K562 (cell line): ENCODE results near the gene BAG5. TPM values are rescaled to one million over a fixed set of nuclear protein-coding genes. Genes with fewer than 3 reads are reported as not detected.

ENCODE experiments used
- ADNP ChIP-seq: fragments of 200-800 bp; sonication (Bioruptor generic); IDR thresholded peaks from 2 replicates; pipeline ENCODE4 v1.6.1; 2016; ENCODE audit warnings: missing genetic modification characterization, missing compliant biosample characterization
- ARHGAP35 ChIP-seq: fragments of 450-650 bp; IDR thresholded peaks from 2 replicates; pipeline ENCODE4 v1.6.1; 2018; ENCODE audit not compliant: partially characterized antibody
- BRD9 ChIP-seq: fragments of 450-650 bp; IDR thresholded peaks from 2 replicates; pipeline ENCODE4 v1.6.1; 2018; ENCODE audit warnings: low read depth; ENCODE audit not compliant: partially characterized antibody
- EWSR1 ChIP-seq: fragments of 450-650 bp; IDR thresholded peaks from 2 replicates; pipeline ENCODE4 v1.6.1; 2018; ENCODE audit warnings: borderline replicate concordance, mild to moderate bottlenecking, low read depth, moderate library complexity; ENCODE audit not compliant: partially characterized antibody
- FOXP1 ChIP-seq: sonication (generic); formaldehyde crosslinking; IDR thresholded peaks from 2 replicates; pipeline ENCODE4 v1.8.0; 2022; ENCODE audit warnings: mild to moderate bottlenecking, missing genetic modification reagents
- ILF3 ChIP-seq: fragments of 450-650 bp; IDR thresholded peaks from 2 replicates; pipeline ENCODE4 v1.6.1; 2018; ENCODE audit warnings: antibody characterized with exemption, mild to moderate bottlenecking, moderate library complexity, borderline replicate concordance
- MNT ChIP-seq, 2 experiments: fragments of 450-650 bp; conservative IDR thresholded peaks; 2 replicates each; pipeline ENCODE4 v1.6.1; 2017; ENCODE audit warnings: mild to moderate bottlenecking in 2 of 2, moderate library complexity in 2 of 2
- MYNN ChIP-seq, 2 experiments: sonication (generic); formaldehyde crosslinking in 1 of 2; IDR thresholded peaks; 2 replicates each; pipeline versions ENCODE4 v1.5.0 to v1.6.1; 2016 to 2020; ENCODE audit warnings: antibody characterized with exemption in 1 of 2, missing genetic modification reagents in 1 of 2
- NCOA6 ChIP-seq: fragments of 450-650 bp; IDR thresholded peaks from 2 replicates; pipeline ENCODE4 v1.6.1; 2017; ENCODE audit warnings: mild to moderate bottlenecking
- POLR2G ChIP-seq: fragments of 200-400 bp; formaldehyde crosslinking; IDR thresholded peaks from 2 replicates; pipeline ENCODE4 v1.6.1; 2017; ENCODE audit warnings: low read depth, mild to moderate bottlenecking, antibody characterized with exemption, low read length, moderate library complexity
- RB1 ChIP-seq: fragments of 450-650 bp; IDR thresholded peaks from 2 replicates; pipeline ENCODE4 v1.6.1; 2017; ENCODE audit warnings: low read depth, mild to moderate bottlenecking
- RBFOX2 ChIP-seq: fragments of 200-400 bp; formaldehyde crosslinking; IDR thresholded peaks from 2 replicates; pipeline ENCODE4 v1.6.1; 2017; ENCODE audit warnings: low read depth, mild to moderate bottlenecking, low read length, moderate library complexity
- SIN3A ChIP-seq, 2 experiments: fragments of 150-350 bp in 1 of 2; IDR thresholded peaks; 2 replicates each; pipeline ENCODE4 v1.6.1; 2011 to 2016; ENCODE audit warnings: borderline replicate concordance in 2 of 2, low read depth in 2 of 2, low read length in 2 of 2, mild to moderate bottlenecking in 2 of 2, moderate library complexity in 2 of 2; ENCODE audit not compliant: control insufficient read depth in 1 of 2
- SREBF1 ChIP-seq: fragments of 150-350 bp; IDR thresholded peaks from 2 replicates; pipeline ENCODE4 v1.6.1; 2014; ENCODE audit warnings: antibody characterized with exemption, low read depth, low read length, borderline replicate concordance
- ZFX ChIP-seq: sonication (generic); formaldehyde crosslinking; IDR thresholded peaks from 2 replicates; pipeline ENCODE4 v1.8.0; 2022; ENCODE audit warnings: mild to moderate bottlenecking, missing genetic modification reagents, moderate library complexity
- ZNF146 ChIP-seq: IDR thresholded peaks from one replicate; pipeline ENCODE4 v1.6.1; 2018; ENCODE audit warnings: missing compliant biosample characterization; ENCODE audit not compliant: unreplicated experiment
- ZNF224 ChIP-seq: sonication (generic); formaldehyde crosslinking; IDR thresholded peaks from 2 replicates; pipeline ENCODE4 v1.8.0; 2022; ENCODE audit warnings: mild to moderate bottlenecking, missing genetic modification reagents
- polyA plus RNA-seq, 8 experiments: library from polyadenylated mRNA; depleted of rRNA in 4 of 8; stranded (reverse) in 5 of 8; unstranded in 3 of 8; fragments of >200 nt; fragmentation: Nextera tagmentation in 2 of 8; fragmentation: Illumina TruSeq in 1 of 8; extraction: Ambion mirVana in 2 of 8; extraction: Trizol in 1 of 8; gene quantifications; 2 replicates each; pipeline versions ENCODE4 v1.2.1 to v1.2.3, GENCODE V29; 2011 to 2014; ENCODE audit warnings: inconsistent platforms in 1 of 8, missing spikeins in 1 of 8
- total RNA-seq, 7 experiments: library from RNA; depleted of rRNA in 6 of 7; stranded (reverse); fragments of >200 nt in 6 of 7; fragmentation: Illumina TruSeq in 2 of 7; extraction: Trizol in 2 of 7; gene quantifications; 2 replicates each; pipeline versions ENCODE4 v1.2.1 to v1.2.3, GENCODE V29; 2011 to 2021; ENCODE audit warnings: low replicate concordance in 1 of 7
- TF ChIP-seq, protein P1 (sequence below): fragments of 200-800 bp; sonication (Bioruptor generic); IDR thresholded peaks from 2 replicates; pipeline ENCODE4 v1.6.1; 2017; ENCODE audit warnings: missing genetic modification characterization, missing compliant biosample characterization
- TF ChIP-seq, protein P2 (sequence below): sonication (generic); formaldehyde crosslinking; IDR thresholded peaks from 2 replicates; pipeline ENCODE4 v1.8.0; 2022; ENCODE audit warnings: mild to moderate bottlenecking, missing genetic modification reagents
- TF ChIP-seq, protein P3 (sequence below): fragments of 450-650 bp; IDR thresholded peaks from 2 replicates; pipeline ENCODE4 v1.6.1; 2016

BAG5 gene
- total and polyA plus RNA-seq, 9 of the 15 experiments (the other 6 are each of a cell fraction or from before 2014, with no cell fraction given) = 7.9 to 21.4 (median 13.2) TPM

- TF ChIP-seq MNT (conservative IDR thresholded peaks at IDR 0.05) = no peak
- TF ChIP-seq BRD9 = no peak
- TF ChIP-seq SREBF1 = no peak
- TF ChIP-seq, protein P1, sequence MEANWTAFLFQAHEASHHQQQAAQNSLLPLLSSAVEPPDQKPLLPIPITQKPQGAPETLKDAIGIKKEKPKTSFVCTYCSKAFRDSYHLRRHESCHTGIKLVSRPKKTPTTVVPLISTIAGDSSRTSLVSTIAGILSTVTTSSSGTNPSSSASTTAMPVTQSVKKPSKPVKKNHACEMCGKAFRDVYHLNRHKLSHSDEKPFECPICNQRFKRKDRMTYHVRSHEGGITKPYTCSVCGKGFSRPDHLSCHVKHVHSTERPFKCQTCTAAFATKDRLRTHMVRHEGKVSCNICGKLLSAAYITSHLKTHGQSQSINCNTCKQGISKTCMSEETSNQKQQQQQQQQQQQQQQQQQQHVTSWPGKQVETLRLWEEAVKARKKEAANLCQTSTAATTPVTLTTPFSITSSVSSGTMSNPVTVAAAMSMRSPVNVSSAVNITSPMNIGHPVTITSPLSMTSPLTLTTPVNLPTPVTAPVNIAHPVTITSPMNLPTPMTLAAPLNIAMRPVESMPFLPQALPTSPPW (CRISPR knock-in tag) = no peak; the same call in 1 of the 2 replicates
- TF ChIP-seq RB1 = peak; percentile 17; the same call in 1 of the 2 replicates
- 0 out of 2 replicates have a peak, but pooled peaks have one; percentile 0 for TF ChIP-seq NCOA6
- no peak for TF ChIP-seq ZNF146 (CRISPR knock-in tag)
- no peak for TF ChIP-seq ARHGAP35
- no peak for TF ChIP-seq ZNF224
- TF ChIP-seq POLR2G = peak; percentile 11
- TF ChIP-seq, protein P2, sequence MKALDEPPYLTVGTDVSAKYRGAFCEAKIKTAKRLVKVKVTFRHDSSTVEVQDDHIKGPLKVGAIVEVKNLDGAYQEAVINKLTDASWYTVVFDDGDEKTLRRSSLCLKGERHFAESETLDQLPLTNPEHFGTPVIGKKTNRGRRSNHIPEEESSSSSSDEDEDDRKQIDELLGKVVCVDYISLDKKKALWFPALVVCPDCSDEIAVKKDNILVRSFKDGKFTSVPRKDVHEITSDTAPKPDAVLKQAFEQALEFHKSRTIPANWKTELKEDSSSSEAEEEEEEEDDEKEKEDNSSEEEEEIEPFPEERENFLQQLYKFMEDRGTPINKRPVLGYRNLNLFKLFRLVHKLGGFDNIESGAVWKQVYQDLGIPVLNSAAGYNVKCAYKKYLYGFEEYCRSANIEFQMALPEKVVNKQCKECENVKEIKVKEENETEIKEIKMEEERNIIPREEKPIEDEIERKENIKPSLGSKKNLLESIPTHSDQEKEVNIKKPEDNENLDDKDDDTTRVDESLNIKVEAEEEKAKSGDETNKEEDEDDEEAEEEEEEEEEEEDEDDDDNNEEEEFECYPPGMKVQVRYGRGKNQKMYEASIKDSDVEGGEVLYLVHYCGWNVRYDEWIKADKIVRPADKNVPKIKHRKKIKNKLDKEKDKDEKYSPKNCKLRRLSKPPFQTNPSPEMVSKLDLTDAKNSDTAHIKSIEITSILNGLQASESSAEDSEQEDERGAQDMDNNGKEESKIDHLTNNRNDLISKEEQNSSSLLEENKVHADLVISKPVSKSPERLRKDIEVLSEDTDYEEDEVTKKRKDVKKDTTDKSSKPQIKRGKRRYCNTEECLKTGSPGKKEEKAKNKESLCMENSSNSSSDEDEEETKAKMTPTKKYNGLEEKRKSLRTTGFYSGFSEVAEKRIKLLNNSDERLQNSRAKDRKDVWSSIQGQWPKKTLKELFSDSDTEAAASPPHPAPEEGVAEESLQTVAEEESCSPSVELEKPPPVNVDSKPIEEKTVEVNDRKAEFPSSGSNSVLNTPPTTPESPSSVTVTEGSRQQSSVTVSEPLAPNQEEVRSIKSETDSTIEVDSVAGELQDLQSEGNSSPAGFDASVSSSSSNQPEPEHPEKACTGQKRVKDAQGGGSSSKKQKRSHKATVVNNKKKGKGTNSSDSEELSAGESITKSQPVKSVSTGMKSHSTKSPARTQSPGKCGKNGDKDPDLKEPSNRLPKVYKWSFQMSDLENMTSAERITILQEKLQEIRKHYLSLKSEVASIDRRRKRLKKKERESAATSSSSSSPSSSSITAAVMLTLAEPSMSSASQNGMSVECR (CRISPR knock-in tag) = no peak; the same call in 1 of the 2 replicates
- peak; percentile 50 for TF ChIP-seq RBFOX2
- TF ChIP-seq ADNP (tag) = no peak
- no peak for TF ChIP-seq MYNN (IDR thresholded peaks at IDR 0.05)
- no peak for TF ChIP-seq MYNN (CRISPR knock-in tag; IDR thresholded peaks at IDR 0.05)
- TF ChIP-seq, protein P3, sequence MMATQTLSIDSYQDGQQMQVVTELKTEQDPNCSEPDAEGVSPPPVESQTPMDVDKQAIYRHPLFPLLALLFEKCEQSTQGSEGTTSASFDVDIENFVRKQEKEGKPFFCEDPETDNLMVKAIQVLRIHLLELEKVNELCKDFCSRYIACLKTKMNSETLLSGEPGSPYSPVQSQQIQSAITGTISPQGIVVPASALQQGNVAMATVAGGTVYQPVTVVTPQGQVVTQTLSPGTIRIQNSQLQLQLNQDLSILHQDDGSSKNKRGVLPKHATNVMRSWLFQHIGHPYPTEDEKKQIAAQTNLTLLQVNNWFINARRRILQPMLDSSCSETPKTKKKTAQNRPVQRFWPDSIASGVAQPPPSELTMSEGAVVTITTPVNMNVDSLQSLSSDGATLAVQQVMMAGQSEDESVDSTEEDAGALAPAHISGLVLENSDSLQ = no peak
- no peak for TF ChIP-seq FOXP1 (CRISPR knock-in tag)
- no peak for TF ChIP-seq ILF3
- TF ChIP-seq SIN3A (IDR thresholded peaks at IDR 0.05; ENCODE audit: borderline replicate concordance in 2 of 2, control insufficient read depth in 1 of 2, low read depth in 2 of 2, low read length in 2 of 2) = no peak; a peak in 1 of 4 replicates
- no peak for TF ChIP-seq EWSR1
- peak; percentile 35 for TF ChIP-seq ZFX (CRISPR knock-in tag)
Observed at GRCh38 chr14:103521438-103521950, 41.0 kb downstream of the BAG5 start (continued).
